ENCODE data around the gene INF2. TPM values are rescaled to one million over a fixed set of nuclear protein-coding genes. Genes with fewer than 3 reads are reported as not detected.

INF2 gene
- total RNA-seq, 2 experiments from 2014 or later: 74.9 to 76.9 TPM

GRCh38 chr14:104664107-104664506, 25.3 kb upstream of the INF2 start:
- Mint-ChIP-seq H3K27me3 (peaks cover 6% of the 10 kb centered on the region), H3K4me1 (ENCODE audit: low read depth) (peaks cover 36% of the 10 kb centered on the region), H3K27ac (peak overlapping the region; percentile 37), H3K9me3 (no peaks in the 10 kb centered on the region), H3K36me3 (ENCODE audit: low read depth) (no peaks in the 10 kb centered on the region), H3K4me3 (no peak overlapping the region)
- ChIA-PET CTCF (no interaction called here), POLR2A (interaction anchor here (0.9 to 1.6 kb wide), 2 partner anchors 15 to 31 kb away, joined by 3 to 7 read pairs; no protein-coding TSS in a partner anchor)
- H3K9me3 ChIP-seq (ENCODE audit: control insufficient read depth in 1 of 2, insufficient read depth in 1 of 2, low read length in 2 of 2): peaks cover 0 to 17% of the 10 kb centered on the region in 2 experiments
- peaks cover 14 to 17% of the 10 kb centered on the region in 2 experiments for H3K27me3 ChIP-seq (ENCODE audit: control insufficient read depth in 1 of 2, insufficient read depth in 2 of 2, low read length in 2 of 2)
- H3K4me3 ChIP-seq (ENCODE audit: low read length): no peak overlapping the region
- H3K36me3 ChIP-seq (ENCODE audit: insufficient read depth, low read length): no peaks in the 10 kb centered on the region
- DNase-seq: peak in 1 of 14 experiments; percentile 20
- intact Hi-C loops (cut with DNase I, micrococcal nuclease): no loop called here
- TF ChIP-seq CTCF (IDR thresholded peaks at IDR 0.05): no peak
- no peak overlapping the region for H3K27ac ChIP-seq (ENCODE audit: low read depth in 1 of 2, low read length in 2 of 2)
- H3K4me1 ChIP-seq (ENCODE audit: insufficient read depth, low read length): peaks cover 46% of the 10 kb centered on the region
- ATAC-seq (ENCODE audit: poor library complexity): no peak

GRCh38 chr14:104664588-104664987, 24.8 kb upstream of the INF2 start:
- H3K27me3 ChIP-seq (ENCODE audit: control insufficient read depth in 1 of 2, insufficient read depth in 2 of 2, low read length in 2 of 2): peaks cover 9 to 12% of the 10 kb centered on the region in 2 experiments

GRCh38 chr14:104665114-104665656, 24.2 kb upstream of the INF2 start:
- Histone ChIP-seq H3K4me3 (ENCODE audit: low read length) (no peak overlapping the region), H3K27me3 (ENCODE audit: control insufficient read depth in 1 of 2, insufficient read depth in 2 of 2, low read length in 2 of 2) (peaks cover 3 to 6% of the 10 kb centered on the region in 2 experiments), H3K9me3 (ENCODE audit: control insufficient read depth in 1 of 2, insufficient read depth in 1 of 2, low read length in 2 of 2) (peaks cover 0 to 6% of the 10 kb centered on the region in 2 experiments), H3K27ac (ENCODE audit: low read depth in 1 of 2, low read length in 2 of 2) (no peak overlapping the region), H3K36me3 (ENCODE audit: insufficient read depth, low read length) (no peaks in the 10 kb centered on the region), H3K4me1 (ENCODE audit: insufficient read depth, low read length) (peaks cover 35% of the 10 kb centered on the region)
- CTCF ChIA-PET: interaction anchor here (1.0 to 1.8 kb wide), 4 partner anchors 10 to 44 kb away, joined by 3 to 4 read pairs (median 3); no protein-coding TSS in a partner anchor
- TF ChIP-seq CTCF (IDR thresholded peaks at IDR 0.05): no peak
- no peak overlapping the region for H3K4me3 Mint-ChIP-seq
- no peaks in the 10 kb centered on the region for H3K36me3 Mint-ChIP-seq (ENCODE audit: low read depth)
- DNase-seq (no peak), ATAC-seq (ENCODE audit: poor library complexity) (peak; percentile 54)
- H3K4me1 Mint-ChIP-seq (ENCODE audit: low read depth): peaks cover 36% of the 10 kb centered on the region
- intact Hi-C loops (cut with DNase I, micrococcal nuclease): loop anchor here (1.0 kb wide), 1 partner anchor 43 kb away; no protein-coding TSS in a partner anchor
- H3K27me3 Mint-ChIP-seq: peaks cover 6% of the 10 kb centered on the region
- peak overlapping the region; percentile 63 for H3K27ac Mint-ChIP-seq
- POLR2A ChIA-PET: interaction anchor here (1.0 to 1.7 kb wide), 12 partner anchors 8 to 87 kb away, joined by 3 to 11 read pairs (median 4); partner anchors contain the start of genes ADSS1 and SIVA1
- no peaks in the 10 kb centered on the region for H3K9me3 Mint-ChIP-seq

More at GRCh38 chr14:104664588-104664987, 24.8 kb upstream of the INF2 start:
- Mint-ChIP-seq H3K27ac (peak overlapping the region; percentile 37), H3K9me3 (no peaks in the 10 kb centered on the region), H3K4me3 (no peak overlapping the region), H3K36me3 (ENCODE audit: low read depth) (no peaks in the 10 kb centered on the region), H3K4me1 (ENCODE audit: low read depth) (peaks cover 36% of the 10 kb centered on the region), H3K27me3 (peaks cover 6% of the 10 kb centered on the region)
- intact Hi-C loops (cut with DNase I, micrococcal nuclease): no loop called here
- POLR2A ChIA-PET: interaction anchor here (1.1 to 1.6 kb wide), 2 partner anchors 31 to 43 kb away, joined by 3 to 7 read pairs; no protein-coding TSS in a partner anchor
- CTCF ChIA-PET: no interaction called here
- ATAC-seq (ENCODE audit: poor library complexity) (no peak), DNase-seq (no peak)
- Histone ChIP-seq H3K27ac (ENCODE audit: low read depth in 1 of 2, low read length in 2 of 2) (no peak overlapping the region), H3K36me3 (ENCODE audit: insufficient read depth, low read length) (no peaks in the 10 kb centered on the region), H3K4me3 (ENCODE audit: low read length) (no peak overlapping the region), H3K9me3 (ENCODE audit: control insufficient read depth in 1 of 2, insufficient read depth in 1 of 2, low read length in 2 of 2) (peaks cover 0 to 12% of the 10 kb centered on the region in 2 experiments), H3K4me1 (ENCODE audit: insufficient read depth, low read length) (peaks cover 41% of the 10 kb centered on the region)
- no peak for TF ChIP-seq CTCF (IDR thresholded peaks at IDR 0.05)
